GM23248 (cell line): Measurements from ENCODE around the gene PPP2R2B.

Experiments used
- EZH2 ChIP-seq: fragments of 200-600 bp; sonication (generic); IDR thresholded peaks from 2 replicates; pipeline ENCODE4 v1.6.1; 2018; ENCODE audit warnings: antibody characterized with exemption, mild to moderate bottlenecking; ENCODE audit not compliant: insufficient read depth, poor library complexity, severe bottlenecking
- EZH2phosphoT487 ChIP-seq: fragments of 200-600 bp; sonication (generic); IDR thresholded peaks from 2 replicates; pipeline ENCODE4 v1.6.1; 2018; ENCODE audit warnings: antibody characterized with exemption, moderate library complexity, mild to moderate bottlenecking, low read depth; ENCODE audit not compliant: insufficient read depth

GRCh38 chr5:146538432-146538831 lies 340.1 kb downstream of the PPP2R2B start:
- TF ChIP-seq EZH2phosphoT487: no peak
- TF ChIP-seq EZH2: no peak
